ENCODE measurements around the gene KLF7. TPM values are rescaled to one million over a fixed set of nuclear protein-coding genes. Genes with fewer than 3 reads are reported as not detected.

KLF7 gene
- total RNA-seq, 2 donors from 2014 or later = 27.2 to 28.3 TPM

DNA sequence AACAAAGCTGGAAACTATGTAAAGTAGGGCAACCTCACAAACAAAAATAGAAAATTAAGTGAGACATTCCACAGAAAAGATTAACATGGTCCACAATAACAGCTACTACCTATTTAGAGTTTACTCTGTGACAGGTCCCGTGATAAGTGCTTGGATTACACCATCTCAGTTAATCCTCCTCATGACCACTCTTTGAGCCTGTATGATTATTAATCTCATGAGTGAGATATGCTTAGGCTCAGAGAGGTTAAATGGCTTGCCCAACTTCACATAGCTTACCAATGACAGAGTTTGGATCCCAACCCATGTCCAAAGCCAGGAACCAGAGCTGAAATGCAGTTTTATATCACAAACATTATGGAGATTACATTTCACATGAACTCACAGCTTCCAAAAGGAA, 37.3 kb upstream of the KLF7 start:
- H3K27ac ChIP-seq = no peak overlapping the region
- TF ChIP-seq, protein P1, sequence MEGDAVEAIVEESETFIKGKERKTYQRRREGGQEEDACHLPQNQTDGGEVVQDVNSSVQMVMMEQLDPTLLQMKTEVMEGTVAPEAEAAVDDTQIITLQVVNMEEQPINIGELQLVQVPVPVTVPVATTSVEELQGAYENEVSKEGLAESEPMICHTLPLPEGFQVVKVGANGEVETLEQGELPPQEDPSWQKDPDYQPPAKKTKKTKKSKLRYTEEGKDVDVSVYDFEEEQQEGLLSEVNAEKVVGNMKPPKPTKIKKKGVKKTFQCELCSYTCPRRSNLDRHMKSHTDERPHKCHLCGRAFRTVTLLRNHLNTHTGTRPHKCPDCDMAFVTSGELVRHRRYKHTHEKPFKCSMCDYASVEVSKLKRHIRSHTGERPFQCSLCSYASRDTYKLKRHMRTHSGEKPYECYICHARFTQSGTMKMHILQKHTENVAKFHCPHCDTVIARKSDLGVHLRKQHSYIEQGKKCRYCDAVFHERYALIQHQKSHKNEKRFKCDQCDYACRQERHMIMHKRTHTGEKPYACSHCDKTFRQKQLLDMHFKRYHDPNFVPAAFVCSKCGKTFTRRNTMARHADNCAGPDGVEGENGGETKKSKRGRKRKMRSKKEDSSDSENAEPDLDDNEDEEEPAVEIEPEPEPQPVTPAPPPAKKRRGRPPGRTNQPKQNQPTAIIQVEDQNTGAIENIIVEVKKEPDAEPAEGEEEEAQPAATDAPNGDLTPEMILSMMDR (IDR thresholded peaks at IDR 0.05) = no peak
- no peak for ATAC-seq (ENCODE audit: insufficient number of reproducible peaks, low FRiP score, low read depth)
- H3K4me1 ChIP-seq (ENCODE audit: control insufficient read depth in 1 of 2, low read depth in 2 of 2) = no peaks in the 10 kb centered on the region
- H3K4me3 ChIP-seq = no peak overlapping the region
- no peaks in the 10 kb centered on the region for H3K27me3 ChIP-seq (replicated peaks; ENCODE audit: insufficient read depth)
- H3K9me3 ChIP-seq = no peaks in the 10 kb centered on the region
- no peak for DNase-seq (ENCODE audit: low spot score)
- no peaks in the 10 kb centered on the region for H3K36me3 ChIP-seq

DNA sequence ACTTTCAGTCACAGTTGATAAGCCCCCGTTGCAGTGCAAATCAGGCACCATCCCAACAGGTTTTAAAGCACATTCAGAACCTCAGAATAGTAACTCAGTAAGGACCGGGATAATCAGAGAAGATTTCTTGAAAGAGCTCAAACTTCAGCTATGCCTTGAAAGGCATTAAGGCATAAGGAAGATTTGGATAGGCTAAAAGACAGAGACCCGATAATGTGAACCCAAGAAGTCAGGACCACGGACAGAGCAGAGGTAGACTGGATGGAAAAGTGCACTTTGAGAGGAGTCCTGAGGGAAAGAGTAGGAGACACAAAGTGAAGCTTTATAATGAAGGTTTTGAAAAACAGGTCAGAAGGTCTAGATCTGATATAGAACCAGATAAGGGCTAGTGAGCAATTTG, 36.9 kb upstream of the KLF7 start:
- Histone ChIP-seq H3K9me3 (no peaks in the 10 kb centered on the region), H3K27me3 (replicated peaks; ENCODE audit: insufficient read depth) (no peaks in the 10 kb centered on the region), H3K4me1 (ENCODE audit: control insufficient read depth in 1 of 2, low read depth in 2 of 2) (no peaks in the 10 kb centered on the region), H3K27ac (no peak overlapping the region), H3K4me3 (no peak overlapping the region), H3K36me3 (no peaks in the 10 kb centered on the region)
- TF ChIP-seq, protein P1 (IDR thresholded peaks at IDR 0.05) = no peak
- ATAC-seq (ENCODE audit: insufficient number of reproducible peaks, low FRiP score, low read depth) = no peak
- no peak for DNase-seq (ENCODE audit: low spot score)

DNA sequence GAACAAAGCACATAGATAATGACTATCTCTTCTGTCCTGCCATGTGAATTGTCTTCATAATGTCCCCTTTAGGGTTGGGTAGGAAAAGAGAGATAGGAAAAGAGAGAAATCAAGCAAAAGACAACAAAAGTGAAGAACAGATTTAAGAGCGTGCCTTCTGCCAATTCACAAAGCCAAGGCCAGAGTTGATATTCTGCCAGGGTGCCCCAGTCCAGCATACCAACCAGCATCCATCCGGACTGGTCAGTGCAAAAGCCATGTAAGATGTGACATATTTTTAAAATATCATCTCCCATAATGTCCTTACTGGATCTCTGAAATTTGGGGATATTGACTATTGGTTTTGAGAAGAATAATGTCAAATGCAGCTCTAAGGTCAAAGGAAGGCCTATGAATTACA, 35.7 kb upstream of the KLF7 start:
- no peaks in the 10 kb centered on the region for H3K27me3 ChIP-seq (replicated peaks; ENCODE audit: insufficient read depth)

DNA sequence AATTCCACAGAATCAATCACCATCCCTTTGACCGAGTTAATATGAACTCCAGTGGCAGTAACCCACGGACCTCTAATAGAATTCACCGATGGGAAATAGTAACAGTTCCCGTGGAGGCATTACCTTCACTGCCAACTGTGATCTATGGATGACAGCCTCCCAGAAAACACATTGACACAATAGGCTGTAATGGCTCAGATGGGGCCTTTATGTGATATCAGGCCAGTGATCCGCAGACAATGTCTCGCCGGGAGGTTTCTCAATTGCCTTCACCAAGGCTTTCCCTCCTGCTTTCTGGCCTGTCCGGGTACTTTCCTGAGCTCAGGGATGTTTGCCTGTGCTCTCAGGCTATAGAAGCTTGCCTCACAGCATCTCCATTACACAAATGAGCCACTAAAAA, 34.4 kb upstream of the KLF7 start:
- ATAC-seq (ENCODE audit: insufficient number of reproducible peaks, low FRiP score, low read depth) (no peak), DNase-seq (ENCODE audit: low spot score) (no peak)
- TF ChIP-seq, protein P1 (IDR thresholded peaks at IDR 0.05) = no peak
- Histone ChIP-seq H3K4me1 (ENCODE audit: control insufficient read depth in 1 of 2, low read depth in 2 of 2) (no peaks in the 10 kb centered on the region), H3K9me3 (no peaks in the 10 kb centered on the region), H3K4me3 (no peak overlapping the region), H3K27me3 (replicated peaks; ENCODE audit: insufficient read depth) (no peaks in the 10 kb centered on the region), H3K27ac (no peak overlapping the region), H3K36me3 (no peaks in the 10 kb centered on the region)

More for the DNA sequence above, 35.7 kb upstream of the KLF7 start:
- H3K4me3 ChIP-seq = no peak overlapping the region
- H3K36me3 ChIP-seq = no peaks in the 10 kb centered on the region
- DNase-seq (ENCODE audit: low spot score) (no peak), ATAC-seq (ENCODE audit: insufficient number of reproducible peaks, low FRiP score, low read depth) (no peak)
- no peaks in the 10 kb centered on the region for H3K9me3 ChIP-seq
- no peaks in the 10 kb centered on the region for H3K4me1 ChIP-seq (ENCODE audit: control insufficient read depth in 1 of 2, low read depth in 2 of 2)
- H3K27ac ChIP-seq = no peak overlapping the region
- TF ChIP-seq, protein P1 (IDR thresholded peaks at IDR 0.05) = no peak

DNA sequence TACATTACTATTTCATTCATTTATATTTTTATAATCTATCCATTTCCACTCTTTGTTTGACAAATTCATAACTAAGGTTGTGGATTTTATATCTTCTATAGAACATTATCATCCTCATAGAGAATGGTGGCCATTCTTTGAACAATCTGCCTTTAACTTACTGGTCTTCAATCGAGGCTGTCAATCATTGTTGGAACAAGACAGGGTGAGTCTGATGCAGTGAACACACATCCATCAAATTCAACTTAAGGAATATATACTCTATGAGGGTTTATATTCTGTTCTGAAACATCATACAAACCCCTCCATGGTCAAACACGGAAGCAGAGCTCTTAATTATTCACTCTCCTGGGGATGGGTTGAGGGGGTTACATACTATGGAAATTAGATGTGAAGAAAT, 28.3 kb upstream of the KLF7 start:
- no peak overlapping the region for H3K4me3 ChIP-seq
- H3K36me3 ChIP-seq = no peaks in the 10 kb centered on the region
- DNase-seq (ENCODE audit: low spot score) = no peak
- H3K4me1 ChIP-seq (ENCODE audit: control insufficient read depth in 1 of 2, low read depth in 2 of 2) = peaks cover 0 to 1% of the 10 kb centered on the region in 2 donors
- H3K27me3 ChIP-seq (replicated peaks; ENCODE audit: insufficient read depth) = no peaks in the 10 kb centered on the region
- ATAC-seq (ENCODE audit: insufficient number of reproducible peaks, low FRiP score, low read depth) = no peak
- TF ChIP-seq, protein P1 (IDR thresholded peaks at IDR 0.05) = no peak
- H3K27ac ChIP-seq = no peak overlapping the region
- H3K9me3 ChIP-seq = no peaks in the 10 kb centered on the region

All from thoracic aorta (tissue), 2 donors.